H1 (cell line): Measurements from ENCODE around the gene P3R3URF. TPM values are rescaled to one million over a fixed set of nuclear protein-coding genes. Genes with fewer than 3 reads are reported as not detected.
A peak's percentile ranks its signal among the peaks of the same experiment; 100 is the strongest.

Experiments used
- CTCF ChIA-PET: fragments of 300-600 bp; sonication (Branson Sonifier 250); formaldehyde crosslinking; loops from one replicate; lab custom pipeline; 2021; ENCODE audit not compliant: partially characterized antibody; lab: Charles Lee
- POLR2A ChIA-PET: fragments of 300-600 bp; sonication (Branson Sonifier 250); formaldehyde crosslinking; loops from one replicate; lab custom pipeline; 2021; ENCODE audit warnings: inconsistent platforms; ENCODE audit not compliant: partially characterized antibody; lab: Charles Lee
- DNase-seq, 2 experiments: peaks; one replicate each; pipeline versions ENCODE4 v3.0.0 to v3.0.0-alpha.2; 2010 to 2022; ENCODE audit warnings: low spot score in 2 of 2, low read depth in 1 of 2, mixed read lengths in 1 of 2
- FAIRE-seq: peaks from 2 replicates; lab custom pipeline; 2011; peaks lifted over from hg19 to GRCh38; lab: Jason Lieb, UNC
- H2AFZ ChIP-seq: 2 replicates; pipeline ENCODE4 v1.8.1; 2012; ENCODE audit warnings: low read length, inconsistent platforms
- H2AK5ac ChIP-seq: 2 replicates; pipeline ENCODE4 v1.6.1; 2013; ENCODE audit warnings: low read depth, low read length
- H2BK120ac ChIP-seq: replicated peaks from 2 replicates; pipeline ENCODE3; 2013; ENCODE audit warnings: low read depth, low read length, inconsistent platforms
- H2BK12ac ChIP-seq: 2 replicates; pipeline ENCODE4 v1.6.1; 2013; ENCODE audit warnings: low read depth, low read length
- H2BK15ac ChIP-seq: 2 replicates; pipeline ENCODE4 v1.6.1; 2013; ENCODE audit warnings: low read length
- H2BK20ac ChIP-seq: 2 replicates; pipeline ENCODE4 v1.6.1; 2013; ENCODE audit warnings: low read length
- H2BK5ac ChIP-seq: 2 replicates; pipeline ENCODE4 v1.6.1; 2013; ENCODE audit warnings: low read depth, low read length
- H3K14ac ChIP-seq: 2 replicates; pipeline ENCODE4 v1.6.1; 2013; ENCODE audit warnings: inconsistent platforms; ENCODE audit not compliant: insufficient read length
- H3K18ac ChIP-seq: 2 replicates; pipeline ENCODE4 v1.6.1; 2013; ENCODE audit warnings: low read length; ENCODE audit errors: extremely low read depth
- H3K23ac ChIP-seq: 2 replicates; pipeline ENCODE4 v1.6.1; 2013; ENCODE audit warnings: inconsistent platforms; ENCODE audit not compliant: insufficient read length
- H3K23me2 ChIP-seq: 2 replicates; pipeline ENCODE4 v1.6.1; 2013; ENCODE audit warnings: low read depth, low read length
- H3K27ac ChIP-seq: 2 replicates; pipeline ENCODE4 v1.6.1; 2011; ENCODE audit warnings: low read depth, low read length, inconsistent platforms
- H3K27me3 ChIP-seq, 4 experiments: replicated peaks in 1 of 4; 1 replicate in 1 of 4; 2 replicates in 3 of 4; pipeline versions ENCODE4 v1.6.1 to v1.8.1; 2011 to 2013; ENCODE audit warnings: low read length in 3 of 4, mild to moderate bottlenecking in 3 of 4, inconsistent platforms in 2 of 4, mixed read lengths in 2 of 4, moderate library complexity in 1 of 4; ENCODE audit not compliant: control insufficient read depth in 3 of 4, insufficient read depth in 3 of 4; ENCODE audit errors: extremely low read depth in 1 of 4
- H3K36me3 ChIP-seq, 4 experiments: 2 replicates each; pipeline versions ENCODE4 v1.6.1 to v1.8.1; 2011 to 2013; ENCODE audit warnings: mild to moderate bottlenecking in 4 of 4, low read length in 3 of 4, moderate library complexity in 2 of 4, control low read depth in 1 of 4, inconsistent platforms in 1 of 4; ENCODE audit not compliant: insufficient read depth in 4 of 4, control insufficient read depth in 2 of 4
- H3K4ac ChIP-seq: replicated peaks from 2 replicates; pipeline ENCODE3; 2013; ENCODE audit warnings: low read length, low read depth, mixed read lengths, inconsistent platforms; ENCODE audit not compliant: insufficient read length
- H3K4me1 ChIP-seq, 4 experiments: replicated peaks in 1 of 4; 1 replicate in 1 of 4; 2 replicates in 3 of 4; pipeline versions ENCODE4 v1.6.1 to v1.8.1; 2011 to 2013; ENCODE audit warnings: low read length in 3 of 4, inconsistent platforms in 2 of 4, mixed read lengths in 1 of 4; ENCODE audit not compliant: insufficient read depth in 4 of 4, control insufficient read depth in 3 of 4
- H3K4me2 ChIP-seq, 2 experiments: 2 replicates each; pipeline versions ENCODE4 v1.6.1 to v1.8.1; 2011 to 2013; ENCODE audit warnings: low read depth in 2 of 2, low read length in 2 of 2, control low read depth in 1 of 2, inconsistent platforms in 1 of 2, mild to moderate bottlenecking in 1 of 2; ENCODE audit not compliant: insufficient read depth in 1 of 2
- H3K4me3 ChIP-seq, 4 experiments: fragments of 200-600, 300-600 bp in 1 of 4; sonication (generic), shearing (Covaris generic), sonication (Bioruptor Twin) in 1 of 4; 2 replicates each; pipeline versions ENCODE4 v1.5.1 to v1.8.1; 2011 to 2016; ENCODE audit warnings: low read length in 4 of 4, low read depth in 3 of 4, control low read depth in 2 of 4, inconsistent platforms in 2 of 4, mild to moderate bottlenecking in 2 of 4, mixed read lengths in 1 of 4, moderate library complexity in 1 of 4; ENCODE audit not compliant: insufficient read depth in 2 of 4; ENCODE audit errors: extremely low read depth in 1 of 4
- H3K56ac ChIP-seq: replicated peaks from 2 replicates; pipeline ENCODE3; 2013; ENCODE audit warnings: low read depth, mild to moderate bottlenecking, mixed read lengths, low read length, inconsistent platforms; ENCODE audit not compliant: insufficient read length
- H3K79me1 ChIP-seq: 2 replicates; pipeline ENCODE4 v1.6.1; 2013; ENCODE audit warnings: low read depth, low read length, control low read depth
- H3K79me2 ChIP-seq, 2 experiments: 2 replicates each; pipeline versions ENCODE4 v1.6.1 to v1.8.1; 2012 to 2013; ENCODE audit warnings: low read length in 2 of 2, mild to moderate bottlenecking in 2 of 2, inconsistent platforms in 1 of 2; ENCODE audit not compliant: insufficient read depth in 2 of 2, control insufficient read depth in 1 of 2
- H3K9ac ChIP-seq, 4 experiments: replicated peaks in 1 of 4; 1 replicate in 1 of 4; 2 replicates in 3 of 4; pipeline versions ENCODE4 v1.6.1 to v1.8.1; 2011 to 2013; ENCODE audit warnings: low read depth in 3 of 4, low read length in 3 of 4, control low read depth in 2 of 4, mild to moderate bottlenecking in 2 of 4, moderate library complexity in 2 of 4, inconsistent platforms in 1 of 4; ENCODE audit errors: extremely low read depth in 1 of 4
- H3K9me3 ChIP-seq, 2 experiments: 2 replicates each; pipeline versions ENCODE4 v1.6.1 to v1.8.1; 2012 to 2013; ENCODE audit warnings: mild to moderate bottlenecking in 2 of 2, moderate library complexity in 2 of 2, control low read depth in 1 of 2, inconsistent platforms in 1 of 2, low read depth in 1 of 2, low read length in 1 of 2, mixed read lengths in 1 of 2; ENCODE audit not compliant: insufficient read depth in 2 of 2
- H4K20me1 ChIP-seq, 2 experiments: replicated peaks in 1 of 2; 2 replicates each; pipeline versions ENCODE3 to v1.8.1; 2011 to 2013; ENCODE audit warnings: inconsistent platforms in 2 of 2, low read length in 2 of 2, mild to moderate bottlenecking in 1 of 2; ENCODE audit not compliant: insufficient read depth in 2 of 2, control insufficient read depth in 1 of 2
- H4K5ac ChIP-seq: 2 replicates; pipeline ENCODE4 v1.6.1; 2013; ENCODE audit warnings: low read length, low read depth, mixed read lengths, inconsistent platforms; ENCODE audit not compliant: insufficient read length
- H4K8ac ChIP-seq: 2 replicates; pipeline ENCODE4 v1.8.0; 2013; ENCODE audit warnings: mild to moderate bottlenecking, moderate library complexity, low read length, inconsistent platforms; ENCODE audit not compliant: insufficient read depth; ENCODE audit errors: extremely low read depth
- H4K91ac ChIP-seq: replicated peaks from 2 replicates; pipeline ENCODE3; 2013; ENCODE audit warnings: low read length, mixed read lengths, inconsistent platforms; ENCODE audit not compliant: insufficient read length
- ASH2L ChIP-seq: fragments of 200-600, 300-600 bp; sonication (generic); IDR thresholded peaks from one replicate; pipeline ENCODE4 v1.7.1; 2017; ENCODE audit warnings: low read length
- BCL11A ChIP-seq, 2 experiments: IDR thresholded peaks; one replicate each; pipeline ENCODE4 v1.6.1; 2011; ENCODE audit warnings: low read depth in 2 of 2, low read length in 2 of 2, mild to moderate bottlenecking in 2 of 2
- CBX5 ChIP-seq: fragments of 300-800, 300-1000 bp; sonication (generic); IDR thresholded peaks from 2 replicates; pipeline ENCODE4 v1.7.1; 2016; ENCODE audit warnings: antibody characterized with exemption, low read length, low read depth
- CHD2 ChIP-seq: IDR thresholded peaks from 2 replicates; pipeline ENCODE4 v1.6.1; 2012; ENCODE audit warnings: low read length, improper control_type of control experiment
- EZH2 ChIP-seq: fragments of 200-600 bp; sonication (generic); IDR thresholded peaks from 2 replicates; pipeline ENCODE4 v1.7.1; 2012; ENCODE audit warnings: low read depth, mild to moderate bottlenecking, moderate library complexity, low read length, inconsistent platforms; ENCODE audit not compliant: severe bottlenecking
- JUND ChIP-seq: IDR thresholded peaks from 2 replicates; pipeline ENCODE4 v1.6.1; 2011; ENCODE audit warnings: mild to moderate bottlenecking, improper control_type of control experiment, low read length
- NANOG ChIP-seq: IDR thresholded peaks from 2 replicates; pipeline ENCODE4 v1.6.1; 2011; ENCODE audit warnings: low read length, low read depth, mild to moderate bottlenecking, inconsistent platforms; ENCODE audit not compliant: insufficient read depth, poor library complexity, severe bottlenecking
- PHF8 ChIP-seq: fragments of 200-600 bp; sonication (generic); conservative IDR thresholded peaks from 2 replicates; pipeline ENCODE4 v1.7.1; 2012; ENCODE audit warnings: low read depth, mild to moderate bottlenecking, inconsistent platforms, low read length, moderate library complexity
- POLR2A ChIP-seq, 2 experiments: IDR thresholded peaks; 1 replicate in 1 of 2; 2 replicates in 1 of 2; pipeline ENCODE4 v1.6.1; 2011; ENCODE audit warnings: low read depth in 2 of 2, low read length in 2 of 2, mild to moderate bottlenecking in 2 of 2; ENCODE audit errors: control extremely low read depth in 1 of 2
- RFX5 ChIP-seq: IDR thresholded peaks from 2 replicates; pipeline ENCODE4 v1.6.1; 2011; ENCODE audit warnings: low read depth, low read length, improper control_type of control experiment, borderline replicate concordance
- SIX5 ChIP-seq: IDR thresholded peaks from 2 replicates; pipeline ENCODE4 v1.6.1; 2011; ENCODE audit warnings: mild to moderate bottlenecking, low read depth, low read length
- WGBS, 2 experiments: shearing (Covaris generic) in 1 of 2; methylation state at CpG; one replicate each; pipeline versions ENCODE4 v1.1.6 to v1.1.7; 2013 to 2015; ENCODE audit warnings: low lambda C conversion rate in 2 of 2, mixed read lengths in 2 of 2, inconsistent platforms in 1 of 2, low coverage in 1 of 2, missing lambda C conversion rate in 1 of 2; ENCODE audit not compliant: insufficient replicate concordance in 2 of 2, insufficient coverage in 1 of 2, insufficient read length in 1 of 2; ENCODE audit errors: extremely low coverage in 1 of 2, missing lambda C conversion rate in 1 of 2; 5-methylcytosine and 5-hydroxymethylcytosine counted together
- polyA plus RNA-seq, 7 experiments: library from polyadenylated mRNA; depleted of rRNA in 3 of 7; stranded (reverse) in 5 of 7; unstranded in 2 of 7; fragments of >200 nt in 5 of 7; fragments of 200-250 nt in 2 of 7; gene quantifications; 1 replicate in 5 of 7; 2 replicates in 1 of 7; 4 replicates in 1 of 7; pipeline versions ENCODE4 v1.2.1 to v1.2.3, GENCODE V29; 2011 to 2013; ENCODE audit warnings: missing spikeins in 2 of 7, mixed read lengths in 2 of 7
- total RNA-seq: library from RNA; stranded (reverse); fragmentation: NEBNext Ultra II Directional; extraction: Animal tissue kit (Norgen Biotek cat#: 25700); gene quantifications from 2 replicates; pipeline ENCODE4 v1.2.1, GENCODE V29; 2021
- TF ChIP-seq, protein P1 (sequence below): IDR thresholded peaks from 2 replicates; pipeline ENCODE4 v1.6.1; 2012; ENCODE audit warnings: inconsistent platforms

The P3R3URF gene
- total and polyA plus RNA-seq, 2 of the 8 experiments (the other 6 are each of a cell fraction or from before 2014, with no cell fraction given), result not detected

GRCh38 chr1:46132529-46133180, 43.6 kb downstream of the P3R3URF start, which contains the start of gene PIK3R3:
Gene PIK3R3, minus strand, starts transcription at chr1:46132629. Its CDS starts 677 bp downstream, at chr1:46131952.
- Histone ChIP-seq H4K20me1 (peaks cover 0 to 3% of the 10 kb centered on the region in 2 experiments), H2BK12ac (peak within 1 kb of the TSS; percentile 100), H2AK5ac (no peak within 1 kb of the TSS), H3K79me1 (no peaks in the 10 kb centered on the region), H3K9ac (peak within 1 kb of the TSS; percentile 85 to 99 (median 98)), H2BK20ac (peak within 1 kb of the TSS; percentile 100), H3K27ac (peak within 1 kb of the TSS; percentile 100), H2AFZ (peak within 1 kb of the TSS; percentile 98), H3K4ac (no peak within 1 kb of the TSS), H2BK15ac (peak within 1 kb of the TSS; percentile 100; the same call in 1 of the 2 replicates), H3K56ac (peak within 1 kb of the TSS; percentile 99), H4K91ac (peak within 1 kb of the TSS; percentile 100), H2BK5ac (peak within 1 kb of the TSS; percentile 100), H2BK120ac (peak within 1 kb of the TSS; percentile 96), H3K23me2 (peaks cover 10% of the 10 kb centered on the region), H3K4me1 (peaks cover 0 to 8% (median 5%) of the 10 kb centered on the region in 4 experiments; a peak in 5 of 7 replicates), H3K4me3 (peak within 1 kb of the TSS; percentile 58 to 89 (median 74)), H4K8ac (peak within 1 kb of the TSS; percentile 100), H3K23ac (no peak within 1 kb of the TSS), H3K36me3 (no peaks in the 10 kb centered on the region), H4K5ac (peak within 1 kb of the TSS; percentile 99), H3K14ac (no peak within 1 kb of the TSS), H3K18ac (peak within 1 kb of the TSS; percentile 100), H3K4me2 (peak within 1 kb of the TSS; percentile 92 to 93), H3K79me2 (peaks cover 0 to 25% of the 10 kb centered on the region in 2 experiments; a peak in 2 of 4 replicates), H3K27me3 (no peaks in the 10 kb centered on the region), H3K9me3 (no peaks in the 10 kb centered on the region)
- ChIA-PET CTCF (interaction anchor here (0.5 to 1.2 kb wide), 3 partner anchors 48 to 111 kb away, joined by 3 read pairs; no protein-coding TSS in a partner anchor), POLR2A (interaction anchor here (0.6 to 3.4 kb wide), 37 partner anchors 10 to 446 kb away, joined by 3 to 16 read pairs (median 4); partner anchors contain the start of genes LURAP1, P3R3URF and RAD54L)
- peak; percentile 93 to 98 for DNase-seq
- FAIRE-seq, result peak; percentile 32
- 2% methylated on average over 37 of the region's 55 CpGs; no CpG with 5 or more reads in 1 of the 2 experiments for WGBS, 2 experiments
- TF ChIP-seq CBX5, result no peak
- no peak for TF ChIP-seq NANOG
- no peak for TF ChIP-seq EZH2
- no peak for TF ChIP-seq BCL11A (IDR thresholded peaks at IDR 0.05; ENCODE audit: low read depth in 2 of 2, low read length in 2 of 2)
- peak; percentile 61 for TF ChIP-seq CHD2
- peak; percentile 86 for TF ChIP-seq RFX5
- peak; percentile 86 to 97 for TF ChIP-seq POLR2A (IDR thresholded peaks at IDR 0.05; ENCODE audit: control extremely low read depth in 1 of 2, low read depth in 2 of 2, low read length in 2 of 2)
- TF ChIP-seq, protein P1, sequence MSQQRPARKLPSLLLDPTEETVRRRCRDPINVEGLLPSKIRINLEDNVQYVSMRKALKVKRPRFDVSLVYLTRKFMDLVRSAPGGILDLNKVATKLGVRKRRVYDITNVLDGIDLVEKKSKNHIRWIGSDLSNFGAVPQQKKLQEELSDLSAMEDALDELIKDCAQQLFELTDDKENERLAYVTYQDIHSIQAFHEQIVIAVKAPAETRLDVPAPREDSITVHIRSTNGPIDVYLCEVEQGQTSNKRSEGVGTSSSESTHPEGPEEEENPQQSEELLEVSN, result peak; percentile 99
- TF ChIP-seq JUND, result peak; percentile 97
- no peak for TF ChIP-seq PHF8
- TF ChIP-seq SIX5, result peak; percentile 52
- TF ChIP-seq ASH2L, result peak; percentile 65
